DMS114 treated with DMSO at 0.1 percent for 48 hours (cell line): Measurements from ENCODE around the gene NFATC3.

Source experiments
- DNase-seq: peaks from one replicate; lab custom pipeline; 2025; ENCODE audit not compliant: unreplicated experiment; lab: John Stamatoyannopoulos, UW

The NFATC3 gene

DNA sequence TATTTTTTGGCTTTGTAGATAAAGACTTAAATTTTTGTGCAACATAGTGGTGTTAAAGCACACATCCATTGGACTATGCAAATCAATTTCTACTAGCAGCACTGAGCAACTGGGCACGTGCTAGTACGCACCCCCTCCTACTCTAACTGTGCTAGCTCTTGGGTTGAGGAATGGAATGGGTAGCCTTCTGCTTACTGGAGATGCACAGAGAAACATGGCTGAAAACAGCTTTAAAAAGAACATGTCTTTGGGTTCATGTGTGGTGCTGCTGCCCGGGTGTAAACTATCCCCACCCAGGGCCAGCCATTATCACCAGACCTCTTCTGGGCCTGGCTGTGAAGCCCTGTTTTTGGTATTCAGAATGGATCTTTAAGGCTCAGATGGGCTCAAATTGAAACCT lies 143.5 kb downstream of the NFATC3 start:
- no peak for DNase-seq

DNA sequence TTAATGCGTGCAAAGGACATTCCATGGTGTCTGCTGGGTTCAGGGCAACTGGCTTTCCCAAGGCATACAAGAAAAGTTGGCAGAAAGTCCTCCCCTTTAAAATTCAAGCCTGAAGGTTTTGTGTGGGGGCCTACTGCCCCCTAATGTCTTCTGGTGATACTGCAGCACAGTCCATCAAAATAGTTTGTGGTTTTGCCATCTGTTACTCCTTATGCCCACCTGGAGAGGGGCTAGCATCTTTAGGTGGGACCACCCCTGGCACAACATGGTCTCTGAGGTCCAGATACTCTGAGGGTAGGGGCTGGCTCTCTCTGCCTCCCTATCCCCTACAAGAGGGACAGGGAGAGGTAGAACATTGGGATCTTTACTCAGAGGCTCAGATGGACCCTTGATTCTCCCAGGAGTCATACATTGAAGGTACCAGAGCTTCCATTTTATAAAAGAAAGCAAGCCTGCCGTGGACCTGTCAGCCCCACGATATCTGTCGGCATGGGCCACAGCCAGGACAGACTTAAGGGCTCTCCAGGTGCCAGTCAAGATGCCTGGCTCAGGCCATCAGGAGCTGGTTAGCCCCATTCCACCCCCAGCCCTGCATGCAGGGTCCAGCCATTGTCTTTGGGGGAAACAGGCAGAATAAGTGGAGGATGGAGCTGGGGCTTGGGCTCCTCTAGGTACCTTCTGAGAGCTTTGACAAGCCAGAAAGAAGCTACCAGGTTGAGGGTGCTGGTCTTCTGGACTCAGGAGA lies 144.4 kb downstream of the NFATC3 start:
- DNase-seq, result peak; percentile 41

DNA sequence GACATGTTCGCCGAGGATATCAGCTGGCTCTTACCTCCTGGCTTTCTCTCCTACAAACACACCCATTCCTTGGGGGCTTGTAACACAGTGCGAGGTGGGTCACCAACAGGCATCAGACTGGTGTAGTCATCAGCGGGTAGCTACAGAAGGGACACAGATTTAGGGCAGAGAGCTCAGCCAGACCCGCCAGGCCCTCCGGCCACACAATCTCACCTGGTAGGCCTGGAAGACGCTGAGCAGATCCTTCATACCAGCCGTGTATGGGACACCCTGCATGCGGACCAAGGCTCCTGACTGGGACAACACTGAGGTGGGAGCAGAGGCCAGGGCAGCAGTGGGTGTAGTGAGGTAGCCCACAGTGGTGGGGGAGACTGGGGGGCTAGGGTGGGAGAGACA lies 145.0 kb downstream of the NFATC3 start:
- no peak for DNase-seq

- DNase-seq, result no peak
Observed at GRCh38 chr16:68230956-68231355, 145.8 kb downstream of the NFATC3 start.

DNA sequence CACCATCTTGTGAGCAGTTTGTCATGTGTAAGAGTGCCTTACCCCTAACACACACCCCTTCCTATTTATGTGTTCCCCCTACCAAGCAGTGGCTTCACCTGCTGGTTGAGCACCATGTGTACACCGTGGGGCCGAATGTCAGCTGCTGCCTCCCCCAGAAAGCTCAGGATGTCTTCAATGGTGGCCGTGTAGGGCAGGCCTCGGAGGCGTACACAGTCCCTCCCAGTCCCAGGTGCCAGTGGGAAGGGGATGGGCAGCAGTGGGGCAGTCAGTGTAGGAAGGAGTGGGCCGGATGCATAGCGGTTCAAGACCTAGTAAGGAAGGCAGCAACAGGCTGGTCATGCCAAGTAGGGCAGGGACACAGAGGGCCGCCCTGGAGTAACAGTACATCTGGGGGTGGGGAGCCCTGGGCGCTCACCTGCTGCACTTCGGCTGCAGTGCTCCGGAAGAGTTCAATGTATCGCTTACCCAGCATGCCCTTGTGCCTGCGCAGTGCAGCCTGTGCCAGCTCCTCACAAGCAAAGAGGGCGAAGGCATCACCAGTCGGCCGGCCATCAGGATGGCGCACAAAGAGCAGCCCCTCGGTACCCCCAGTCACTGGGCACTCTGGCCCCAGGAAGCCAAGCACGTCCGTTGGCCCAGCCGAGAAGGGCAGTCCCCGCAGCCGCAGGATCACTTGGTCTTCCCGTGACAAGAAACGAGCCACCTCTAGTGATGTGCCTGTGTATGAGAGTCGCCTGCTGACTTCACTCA lies 146.4 kb downstream of the NFATC3 start:
- no peak for DNase-seq

- DNase-seq, result no peak
Observed at GRCh38 chr16:68232335-68232734, 147.2 kb downstream of the NFATC3 start.

DNA sequence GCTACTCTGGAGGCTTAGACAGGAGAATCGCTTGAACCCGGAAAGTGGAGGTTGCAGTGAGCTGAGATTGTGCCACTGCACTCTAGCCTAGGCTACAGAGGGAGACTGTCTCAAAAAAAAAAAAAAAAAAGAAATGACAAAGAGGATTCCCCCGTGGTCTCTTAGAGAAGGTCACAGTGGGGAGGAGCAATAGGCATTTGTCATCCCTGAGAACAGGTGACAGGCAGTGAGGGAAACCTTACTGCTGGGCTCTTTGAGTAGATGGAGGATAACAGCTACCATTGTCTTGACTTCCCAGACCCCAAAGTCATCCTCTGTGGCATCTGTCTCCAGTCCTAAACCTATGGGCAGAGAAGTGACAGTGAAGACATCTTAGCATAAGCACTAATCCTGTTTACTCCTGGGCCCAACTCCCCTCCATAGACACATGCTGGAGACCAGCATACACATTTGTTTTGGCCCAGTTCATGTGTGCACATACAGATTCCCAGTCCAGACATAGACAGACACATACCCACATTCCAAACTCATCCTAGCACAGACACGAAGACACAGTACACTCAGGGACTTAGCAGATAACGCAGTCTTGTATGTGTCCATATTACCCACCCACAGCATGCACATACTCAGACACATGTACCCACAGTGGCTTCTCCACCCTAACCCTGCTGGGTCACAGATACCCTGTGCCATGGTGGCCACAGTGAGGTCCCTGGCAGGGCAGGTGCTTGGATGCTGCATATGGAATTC lies 148.1 kb downstream of the NFATC3 start:
- no peak for DNase-seq

GRCh38 chr16:68233835-68234187 lies 148.6 kb downstream of the NFATC3 start:
- no peak for DNase-seq

GRCh38 chr16:68234188-68235107 lies 149.3 kb downstream of the NFATC3 start:
- DNase-seq, result no peak

DNA sequence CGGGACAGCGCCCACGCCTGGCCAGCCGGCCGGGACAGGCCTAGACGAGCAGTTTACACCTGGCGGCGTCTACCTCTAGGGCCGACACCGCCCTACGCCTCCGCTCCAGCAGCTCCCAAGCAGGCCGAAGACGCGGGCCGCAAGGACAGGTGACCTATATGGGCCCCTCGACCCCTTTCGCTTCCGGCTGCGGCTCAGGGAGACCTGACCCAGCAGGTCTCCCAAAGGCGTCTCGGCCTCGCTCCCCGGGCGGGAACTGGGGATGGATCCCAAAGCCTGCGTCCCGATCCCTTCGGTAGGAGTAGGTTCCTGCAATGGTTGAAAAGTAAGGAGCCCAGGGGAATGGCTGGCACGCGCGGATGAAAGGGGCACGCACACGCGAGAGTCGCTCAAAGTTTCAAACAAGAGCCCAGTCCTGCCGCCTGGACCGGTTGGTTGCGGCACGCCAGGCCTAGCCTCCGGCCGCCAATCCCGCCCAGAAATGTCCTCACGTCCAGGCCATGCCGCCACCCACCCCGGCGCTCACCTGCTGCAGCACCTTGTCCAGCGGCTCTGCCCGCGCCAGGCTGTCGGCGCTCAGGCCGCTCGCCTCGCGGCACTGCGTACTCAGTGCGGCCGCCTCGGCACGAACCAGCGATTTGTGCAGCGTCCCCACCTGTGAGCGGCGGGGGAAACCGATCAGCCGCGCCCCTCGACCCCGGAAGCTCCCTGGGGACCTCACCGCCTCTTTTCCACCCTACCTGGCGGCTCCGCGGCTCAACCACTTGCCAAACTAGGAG lies 150.1 kb downstream of the NFATC3 start:
- DNase-seq, result no peak

GRCh38 chr16:68235887-68236136 lies 150.6 kb downstream of the NFATC3 start, which contains the start of gene ESRP2:
TSS of gene ESRP2 (minus strand) at chr16:68236127. CDS start at chr16:68236045, 82 bp downstream.
- DNase-seq, result no peak

DNA sequence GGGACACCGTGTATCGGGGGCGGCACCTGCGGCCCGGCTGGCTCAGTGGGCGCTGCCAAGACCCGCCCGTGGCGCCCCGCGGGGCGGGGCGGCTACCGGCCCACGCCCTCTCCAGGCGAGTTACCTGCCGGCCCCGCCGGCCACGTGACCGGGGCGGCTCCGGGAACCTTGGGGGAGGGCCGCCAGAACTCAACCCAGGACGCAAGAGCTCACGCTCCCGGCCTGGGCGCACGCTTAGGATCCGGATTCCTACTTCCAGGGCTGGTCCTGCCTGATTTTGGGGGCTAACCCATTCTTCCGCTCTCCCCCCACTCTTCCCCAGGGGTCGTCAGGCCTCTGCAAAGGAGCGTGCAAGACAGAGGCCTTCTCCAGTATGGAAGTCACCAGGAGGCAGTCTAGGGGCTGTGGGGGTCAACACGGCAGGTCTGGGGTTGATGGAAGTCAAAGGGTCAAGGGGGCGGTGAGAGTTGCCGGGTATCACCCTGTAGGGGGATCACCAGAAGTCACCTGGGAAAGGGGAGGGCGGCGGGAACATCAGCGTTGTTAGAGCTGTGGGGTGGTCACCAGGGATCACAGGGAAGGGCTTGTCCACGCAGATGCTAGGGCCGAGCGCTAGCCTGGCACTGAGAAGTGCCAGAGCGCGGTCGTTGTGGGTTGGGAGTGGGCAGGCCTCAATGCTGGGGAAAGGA lies 151.1 kb downstream of the NFATC3 start:
- DNase-seq, result no peak

- no peak for DNase-seq
Observed at GRCh38 chr16:68236826-68237242, 151.7 kb downstream of the NFATC3 start.

GRCh38 chr16:68237243-68238028 lies 152.3 kb downstream of the NFATC3 start:
- DNase-seq, result peak; percentile 97

DNA sequence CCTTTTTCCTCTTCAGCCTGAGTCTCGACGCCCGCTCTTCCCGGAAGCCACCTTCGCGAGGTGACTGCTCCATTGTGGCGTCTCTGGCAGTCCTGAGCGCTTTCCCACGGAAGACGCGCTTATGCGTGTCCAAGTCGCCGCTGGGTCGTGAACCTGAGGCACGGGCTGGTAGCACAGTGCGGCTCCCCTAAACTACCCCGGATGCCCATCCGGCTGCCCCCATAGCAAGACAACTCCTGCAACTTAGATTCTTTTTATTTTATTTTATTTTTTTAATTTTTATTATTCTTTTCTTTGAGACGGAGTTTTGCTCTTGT lies 152.8 kb downstream of the NFATC3 start:
- no peak for DNase-seq

GRCh38 chr16:68242085-68242484 lies 156.9 kb downstream of the NFATC3 start:
- DNase-seq, result no peak

- DNase-seq, result no peak
Observed at GRCh38 chr16:68242926-68243858, 158.0 kb downstream of the NFATC3 start.

DNA sequence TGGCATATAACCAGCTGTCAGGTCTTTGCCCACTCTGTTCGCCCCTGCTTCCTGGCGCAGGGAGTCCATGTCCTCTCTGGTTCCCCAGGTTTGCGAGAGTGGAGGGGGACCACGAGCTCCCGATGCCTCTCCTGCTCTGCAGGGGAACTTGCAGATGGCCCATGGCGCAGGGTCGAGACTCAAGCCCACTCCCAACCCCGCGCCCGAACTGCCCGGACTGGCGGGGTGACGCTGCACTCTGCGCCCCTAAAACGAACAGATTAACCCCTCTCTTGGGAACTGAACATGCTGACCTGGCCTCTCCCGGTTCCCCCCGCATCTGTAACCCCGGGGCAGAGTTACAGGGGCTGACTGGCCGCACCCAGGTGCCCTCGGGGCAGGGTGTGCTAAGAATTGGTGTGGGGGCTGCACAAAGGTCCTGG lies 159.3 kb downstream of the NFATC3 start:
- no peak for DNase-seq
